Activated T-cell treated with anti-CD3 and anti-CD28 coated beads for 4 hours (primary cell): ENCODE results near the gene WFDC1.
A peak's percentile ranks its signal among the peaks of the same experiment; 100 is the strongest.

Experiments
- DNase-seq: peaks from one replicate; pipeline ENCODE4 v3.0.0-alpha.2; 2020

WFDC1 gene

DNA sequence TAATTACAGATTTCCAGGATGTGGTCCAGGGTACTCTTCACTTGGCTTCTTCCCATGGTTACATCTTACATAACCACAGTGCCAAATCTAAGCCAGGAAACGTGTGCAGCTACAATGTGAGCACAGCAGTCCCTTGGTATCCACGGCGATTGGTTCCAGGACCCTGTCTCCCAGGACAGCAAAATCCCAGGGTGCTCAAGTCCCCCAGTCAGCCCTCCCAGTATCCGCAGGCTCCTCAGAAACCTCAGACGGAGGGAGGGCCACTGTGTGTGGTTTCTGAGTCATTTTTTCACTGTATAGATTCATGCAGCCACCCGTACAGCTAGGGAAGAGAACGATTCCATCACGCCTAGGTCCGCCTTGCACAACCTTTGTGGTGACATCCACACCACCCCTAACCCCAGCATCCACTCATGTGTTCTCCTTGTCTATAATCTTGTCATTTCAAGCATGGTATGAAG, 62.5 kb downstream of the WFDC1 start:
- DNase-seq, result no peak

DNA sequence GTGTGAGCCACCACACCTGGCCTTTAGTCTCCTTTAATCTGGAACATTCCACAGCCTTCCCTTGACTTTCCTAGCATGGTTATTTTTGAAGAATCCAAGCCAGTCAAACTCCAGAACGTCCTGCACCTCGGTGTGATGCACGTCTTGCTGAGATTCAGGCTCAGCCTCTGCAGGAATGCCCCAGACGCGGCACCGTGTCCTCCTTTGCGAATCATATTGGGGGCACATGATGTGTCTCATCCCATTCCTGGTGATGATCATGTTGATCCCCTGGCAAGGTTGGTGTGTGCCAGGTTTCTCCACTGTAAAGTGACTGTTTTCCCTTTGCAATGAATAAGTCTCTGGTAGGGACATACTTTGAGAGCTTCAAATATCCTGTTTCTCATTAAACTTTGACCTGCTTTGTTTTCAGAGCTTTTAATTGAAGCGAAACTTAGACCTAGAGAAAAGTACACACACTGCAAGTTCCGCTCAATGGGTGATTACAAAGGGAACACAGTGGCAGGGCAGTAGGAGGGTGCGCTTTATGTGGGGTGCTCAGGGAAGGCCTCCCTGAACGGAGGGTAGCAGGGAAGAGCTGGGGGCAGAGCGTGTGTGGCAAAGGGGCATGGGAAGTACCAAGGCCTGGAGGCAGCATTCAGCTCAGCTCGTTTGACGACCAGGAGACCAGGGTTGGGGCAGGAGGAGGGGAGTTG, 64.1 kb downstream of the WFDC1 start:
- DNase-seq, result no peak

DNA sequence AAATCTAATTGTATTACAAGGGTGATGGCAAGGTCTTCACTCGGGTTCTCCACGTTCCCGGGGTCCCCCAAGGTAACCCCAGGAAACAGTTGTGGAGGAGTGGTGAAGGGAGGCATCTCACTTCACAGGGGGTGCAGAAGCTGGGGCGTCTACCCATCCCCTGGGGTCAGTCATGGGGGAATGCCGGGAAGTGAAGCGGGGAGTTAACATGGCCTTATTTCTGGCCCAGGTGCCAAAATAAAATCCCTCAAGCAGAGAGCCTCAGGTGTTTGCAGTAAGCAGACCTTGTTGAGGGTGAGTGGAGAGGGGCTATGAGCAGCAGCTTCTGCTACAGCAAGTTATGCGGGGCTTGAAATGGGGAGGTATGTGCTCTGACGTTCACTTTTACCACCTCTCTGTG, 64.6 kb downstream of the WFDC1 start:
- DNase-seq, result no peak

DNA sequence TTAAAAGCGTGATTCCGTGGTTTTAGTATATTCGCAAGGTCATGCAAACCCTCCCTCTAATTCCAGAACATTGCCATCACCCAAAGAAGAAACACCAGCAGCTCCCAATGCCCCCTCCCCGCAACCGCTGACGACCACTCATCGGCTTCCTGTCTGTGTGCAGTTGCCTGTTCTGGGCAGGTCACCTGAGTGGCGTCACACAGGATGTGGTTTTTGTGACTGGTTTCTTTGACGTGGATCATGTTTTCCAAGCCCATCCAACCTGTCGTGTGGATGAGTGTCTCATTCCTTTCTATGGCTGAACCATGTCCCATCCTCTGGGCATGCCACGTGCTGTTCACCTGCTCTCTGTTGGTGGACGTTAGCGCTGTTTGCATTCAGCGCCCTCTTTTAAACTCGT, 65.5 kb downstream of the WFDC1 start:
- DNase-seq, result peak; percentile 3

DNA sequence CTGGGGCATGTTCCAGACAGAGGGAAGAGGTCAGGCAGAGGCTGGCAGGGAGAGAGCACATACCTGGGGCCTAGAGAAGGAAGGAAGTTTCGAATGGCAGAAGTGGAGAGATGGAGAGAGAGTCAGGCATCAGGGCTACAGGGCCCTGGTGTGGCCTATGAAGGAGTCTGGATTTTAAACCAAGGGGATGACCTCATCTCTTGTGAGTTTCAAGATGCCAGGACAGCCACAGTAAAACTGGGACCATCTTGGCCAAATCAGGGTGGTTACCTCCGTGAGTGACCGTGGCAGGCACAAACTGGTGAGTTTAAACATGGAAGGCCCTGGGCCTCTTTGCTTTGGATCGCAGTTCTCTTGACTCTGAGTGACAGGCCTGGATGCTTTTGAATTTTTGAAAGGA, 66.1 kb downstream of the WFDC1 start:
- DNase-seq, result no peak

DNA sequence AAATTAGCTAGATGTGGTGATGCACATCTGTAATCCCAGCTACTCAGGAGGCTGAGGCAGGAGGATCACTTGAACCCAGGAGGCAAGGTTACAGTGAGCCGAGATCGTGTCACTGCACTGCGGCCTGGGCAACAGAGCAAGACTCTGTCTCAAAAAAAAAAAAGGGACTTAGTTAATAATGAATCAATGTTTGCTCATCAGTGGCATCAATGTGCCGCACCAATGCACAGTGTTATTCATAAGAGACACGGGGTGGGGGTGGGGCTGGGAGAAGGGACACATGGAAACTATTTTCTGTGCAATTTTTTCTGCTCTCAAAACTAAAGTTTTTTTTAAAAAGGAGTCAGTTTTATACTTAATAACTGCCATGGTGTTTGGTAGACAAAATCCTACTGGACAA, 66.9 kb downstream of the WFDC1 start:
- DNase-seq, result no peak

DNA sequence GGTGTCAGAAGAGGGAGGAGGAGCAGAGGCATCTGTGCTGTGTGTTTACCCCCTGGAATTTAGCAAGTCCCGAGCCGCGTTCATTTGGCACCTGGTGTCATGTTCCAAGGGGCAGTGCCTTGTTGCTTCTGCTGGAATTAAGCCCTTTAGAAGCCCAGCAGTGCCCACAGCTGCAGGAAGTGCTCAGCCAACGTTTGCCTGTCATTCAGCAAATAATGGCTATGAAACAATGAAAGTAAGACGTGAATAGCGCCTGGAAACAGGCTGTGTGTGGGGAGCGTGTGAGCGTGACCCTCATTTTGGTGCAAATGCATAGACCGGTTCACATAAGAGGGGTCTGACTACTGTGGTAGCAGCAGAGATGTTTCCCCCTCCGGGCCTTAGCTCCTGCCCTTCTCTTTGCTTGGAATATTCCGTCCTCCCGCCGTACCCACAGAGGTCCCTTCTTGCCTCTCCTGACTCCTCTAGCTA, 67.8 kb downstream of the WFDC1 start:
- DNase-seq, result no peak

DNA sequence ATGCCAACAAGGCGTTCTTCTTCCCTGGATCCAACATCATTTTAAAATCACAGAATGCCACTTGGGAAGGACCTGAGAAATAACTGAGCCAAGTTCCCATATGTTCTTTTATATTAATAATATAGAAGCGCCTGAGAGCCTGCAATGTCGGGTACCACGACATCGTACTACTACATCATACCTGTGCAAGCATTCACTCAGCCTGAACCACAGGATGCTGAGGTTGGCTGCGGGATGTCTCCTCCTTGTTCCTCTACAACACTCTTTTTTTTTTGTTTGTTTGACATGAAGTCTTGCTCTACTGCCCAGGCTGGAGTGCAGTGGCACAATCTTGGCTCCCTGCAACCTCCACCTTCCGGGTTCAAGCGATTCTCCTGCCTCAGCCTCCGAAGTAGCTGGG, 71.5 kb downstream of the WFDC1 start:
- DNase-seq, result no peak

DNA sequence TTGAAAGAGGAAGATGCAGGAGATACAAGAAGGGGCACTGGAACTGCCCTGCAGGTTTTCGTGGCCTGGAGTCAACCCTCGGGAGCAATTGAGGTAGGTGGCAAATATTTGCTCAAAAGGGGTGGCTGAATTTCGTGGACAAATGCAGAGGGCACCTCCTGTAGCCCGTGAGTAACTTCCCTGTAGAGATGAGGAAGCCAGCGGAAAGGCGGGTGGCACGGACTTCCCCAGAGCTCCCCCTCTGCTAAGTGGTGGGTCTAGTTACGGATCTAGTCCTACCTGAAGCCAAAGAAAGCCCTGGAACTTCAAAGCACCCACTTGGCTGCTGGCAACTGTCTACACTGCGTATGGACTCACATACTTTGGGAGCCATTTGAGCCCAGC, 72.6 kb downstream of the WFDC1 start:
- no peak for DNase-seq

DNA sequence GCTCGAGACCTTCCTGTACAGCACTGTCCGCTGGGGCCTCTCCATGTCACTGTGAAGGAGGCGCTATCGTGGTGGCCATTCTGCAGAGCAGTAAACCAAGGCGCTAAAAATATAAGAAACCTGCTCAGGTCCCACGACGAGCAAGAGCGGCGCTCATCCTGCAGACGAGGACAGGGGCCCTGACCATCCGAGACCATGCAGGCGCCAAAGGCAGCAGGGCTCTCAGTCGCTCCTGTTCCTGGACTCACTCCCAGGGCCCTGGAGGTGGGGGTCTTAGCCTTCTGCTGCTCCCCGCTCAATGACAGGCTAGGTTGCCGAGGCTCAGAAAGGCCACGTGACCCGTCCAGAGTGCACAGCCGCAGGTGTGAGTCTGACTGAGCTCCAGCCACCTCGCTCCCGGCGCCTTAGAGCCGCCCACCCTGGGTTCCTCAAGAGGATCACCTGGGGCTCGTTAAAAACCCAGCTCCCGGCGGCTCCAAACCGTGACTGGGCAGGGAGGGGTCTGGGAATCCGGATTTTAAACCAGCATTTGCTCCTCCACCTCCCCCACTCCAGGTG, 73.2 kb downstream of the WFDC1 start:
- no peak for DNase-seq

DNA sequence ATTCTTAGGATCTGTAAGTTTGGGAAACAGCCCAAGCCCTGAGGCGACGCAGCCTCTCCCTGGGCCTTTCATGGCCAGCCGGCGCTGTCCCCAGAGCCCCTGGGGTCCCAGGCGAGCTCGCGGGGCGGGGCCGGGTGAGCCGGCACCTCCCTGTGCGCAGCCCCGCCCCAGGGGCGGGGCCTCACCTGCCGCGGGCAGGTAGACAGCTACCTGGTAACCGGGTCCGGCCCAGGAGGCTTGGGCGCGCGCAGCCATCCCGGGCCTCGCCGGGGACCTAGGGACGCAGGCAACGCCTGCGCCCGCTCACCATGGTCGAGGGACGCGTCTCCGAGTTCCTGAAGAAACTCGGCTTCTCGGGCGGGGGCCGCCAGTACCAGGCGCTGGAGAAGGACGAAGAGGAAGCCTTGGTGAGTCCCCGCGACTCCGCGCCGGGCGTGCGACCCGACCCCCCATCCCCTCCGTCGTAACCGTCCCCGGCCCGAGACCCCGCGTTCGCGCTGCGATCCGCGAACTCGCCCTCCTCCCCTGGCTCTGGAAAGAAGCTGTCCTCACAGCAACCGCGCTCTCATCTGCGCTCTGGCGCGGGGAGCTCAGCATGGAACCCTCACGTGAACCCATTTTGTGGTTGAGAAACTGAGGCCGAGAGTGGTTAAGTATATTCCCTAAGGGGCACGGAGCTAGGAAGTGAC, 73.8 kb downstream of the WFDC1 start, which contains the start of gene ATP2C2:
Gene ATP2C2, plus strand, starts transcription at position 231 of the 689 bp plus-strand sequence. Its CDS starts 78 bp downstream, at position 309.
- DNase-seq, result no peak

DNA sequence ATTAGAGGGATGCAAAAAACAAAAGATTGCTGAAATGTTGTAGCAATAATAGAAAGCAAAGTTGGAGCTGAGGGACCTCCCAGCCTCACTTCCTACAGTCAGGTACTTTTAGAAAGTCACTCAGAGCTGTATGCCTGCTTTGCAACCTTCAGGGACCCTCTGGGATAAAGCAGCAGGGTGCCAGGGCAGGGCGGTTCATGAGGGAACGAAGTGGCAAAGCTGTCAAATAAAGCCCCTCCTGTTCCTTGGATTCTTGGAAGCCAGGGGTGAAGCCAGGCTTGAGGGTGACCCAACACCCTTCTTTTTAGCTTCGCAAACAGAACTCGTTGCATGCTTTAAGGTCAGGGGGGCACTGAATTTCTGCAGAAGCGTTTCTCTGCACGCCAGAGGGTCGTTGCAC, 74.4 kb downstream of the WFDC1 start:
- no peak for DNase-seq

DNA sequence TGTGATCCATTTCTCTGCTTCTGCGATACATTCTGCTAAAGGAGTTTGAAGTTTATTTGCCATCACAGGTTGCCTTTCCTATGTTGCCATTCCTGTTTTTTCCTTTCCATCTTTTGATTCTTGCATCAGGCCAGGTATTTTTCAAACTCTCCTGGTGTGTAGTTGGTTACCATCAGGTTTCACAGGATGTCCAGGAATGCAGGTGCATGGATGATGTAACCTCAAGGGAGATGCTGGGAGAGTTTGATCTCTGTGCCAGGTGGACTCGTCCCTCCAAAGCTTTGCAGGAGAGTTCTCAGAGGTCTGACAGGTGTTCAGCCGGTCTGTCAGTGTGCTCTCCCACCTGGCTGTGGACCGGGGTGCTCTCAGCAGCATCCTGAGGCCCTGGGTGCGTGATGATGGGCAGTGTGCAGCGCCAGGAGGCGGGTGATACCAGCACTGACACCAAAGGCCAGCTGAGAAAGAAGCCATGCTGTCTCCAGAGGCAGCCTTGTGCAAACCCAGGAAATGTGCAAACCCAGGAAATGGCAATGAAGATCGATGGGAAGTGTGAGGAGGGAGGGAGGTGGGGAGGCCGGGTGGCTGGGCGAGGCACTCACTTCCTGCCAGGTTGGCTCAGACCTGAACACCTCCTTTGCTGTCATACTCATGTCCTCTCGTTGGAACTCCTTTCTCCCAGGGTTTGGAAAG, 75.4 kb downstream of the WFDC1 start:
- DNase-seq, result no peak

DNA sequence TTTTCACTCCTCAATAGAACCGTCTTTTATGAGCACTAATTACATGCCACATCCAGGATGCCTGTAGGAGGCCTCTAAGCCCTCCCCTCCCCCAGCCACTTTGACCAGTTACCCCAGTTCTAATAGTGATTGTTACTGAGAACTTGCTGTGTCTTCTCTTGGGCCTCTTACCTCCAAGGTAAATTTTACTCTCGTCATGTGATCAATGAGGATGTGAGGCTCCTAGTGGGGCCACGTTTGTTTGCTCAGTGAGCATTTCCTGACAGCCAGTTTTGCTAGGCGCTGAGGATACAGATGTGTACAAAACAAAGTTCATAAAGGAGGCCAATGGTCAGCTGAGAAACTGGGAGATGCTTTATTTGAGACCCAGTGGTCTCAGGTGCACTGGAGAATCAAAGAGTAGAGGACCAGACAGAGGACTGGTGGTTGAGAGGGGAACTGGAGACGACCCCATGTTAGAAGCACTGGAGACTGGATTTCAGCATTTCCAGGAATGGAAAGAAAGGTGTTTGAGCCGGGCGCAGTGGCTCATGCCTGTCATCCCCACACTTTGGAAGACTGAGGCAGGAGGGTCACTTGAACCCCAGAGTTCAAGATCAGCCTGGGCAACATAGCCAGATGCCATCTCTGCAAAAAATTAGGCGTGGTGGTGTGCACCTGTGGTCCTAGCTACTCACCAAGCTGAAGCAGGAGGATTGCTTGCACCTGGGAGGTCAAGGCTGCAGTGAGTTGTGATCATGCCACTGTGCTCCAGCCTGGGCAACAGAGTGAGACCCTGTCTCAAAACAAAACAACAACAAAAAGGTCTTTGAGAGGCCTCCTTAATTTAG, 76.3 kb downstream of the WFDC1 start:
- no peak for DNase-seq

DNA sequence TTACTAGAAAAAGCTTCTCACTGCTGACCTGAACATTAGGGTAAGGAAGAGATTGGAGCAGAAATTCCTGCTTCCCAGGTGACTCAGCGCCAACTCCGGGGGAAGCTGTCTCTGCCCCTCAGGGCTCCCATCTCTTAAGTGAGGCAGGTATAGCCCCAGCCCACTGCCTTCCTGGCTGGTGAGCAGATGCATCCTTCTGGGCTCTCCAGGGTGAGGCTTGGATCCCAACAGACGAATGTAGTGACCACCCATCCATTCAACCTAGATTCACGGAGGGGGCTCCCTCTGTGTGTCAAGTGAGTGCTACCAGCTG, 76.8 kb downstream of the WFDC1 start:
- DNase-seq, result no peak

DNA sequence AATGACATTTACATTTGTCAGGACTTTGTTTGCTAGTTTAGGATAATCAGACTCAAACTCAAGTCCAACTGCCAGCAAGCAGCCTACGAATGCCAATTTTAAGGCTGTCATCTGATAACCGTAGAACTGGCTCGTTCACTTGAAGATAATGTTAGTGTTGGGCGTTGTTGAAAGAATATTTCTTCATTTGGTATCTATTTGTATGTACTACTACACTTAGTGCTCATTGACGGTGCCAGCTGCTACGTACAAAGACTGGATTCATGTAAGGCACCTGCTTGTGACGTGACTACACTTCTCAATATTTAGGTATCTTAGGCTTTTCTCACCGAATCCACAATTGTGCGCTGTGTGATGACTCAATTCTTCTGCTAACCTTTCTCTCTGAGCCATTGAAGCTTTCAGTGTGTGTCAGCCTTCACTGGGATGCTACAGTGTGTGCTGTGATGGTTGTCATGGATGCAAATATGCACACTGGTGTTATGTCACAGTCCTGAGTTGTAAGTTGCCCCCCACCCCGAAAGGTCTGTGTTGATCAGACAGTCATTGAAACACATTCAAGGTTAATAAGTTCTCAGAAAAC, 79.3 kb downstream of the WFDC1 start:
- no peak for DNase-seq

DNA sequence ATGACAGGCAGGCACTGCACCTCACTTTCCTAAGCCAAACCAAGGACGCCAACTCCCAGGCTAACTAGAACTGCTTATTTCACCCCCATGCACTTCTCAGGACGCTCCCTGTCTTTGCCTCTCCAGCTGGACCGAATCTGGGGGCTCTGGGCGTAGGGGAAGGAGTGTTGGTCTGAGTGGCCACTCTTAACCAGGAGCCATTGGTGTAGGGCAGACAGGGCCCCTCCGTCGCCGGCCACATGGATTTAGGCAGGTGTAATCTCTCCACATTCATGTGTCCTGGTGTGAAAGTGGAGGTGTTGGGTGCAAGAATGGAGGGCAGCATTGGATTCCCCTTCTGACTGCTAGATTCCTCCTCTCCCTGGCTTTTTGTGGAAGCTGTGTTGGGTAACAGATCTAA, 83.4 kb downstream of the WFDC1 start:
- DNase-seq, result no peak

DNA sequence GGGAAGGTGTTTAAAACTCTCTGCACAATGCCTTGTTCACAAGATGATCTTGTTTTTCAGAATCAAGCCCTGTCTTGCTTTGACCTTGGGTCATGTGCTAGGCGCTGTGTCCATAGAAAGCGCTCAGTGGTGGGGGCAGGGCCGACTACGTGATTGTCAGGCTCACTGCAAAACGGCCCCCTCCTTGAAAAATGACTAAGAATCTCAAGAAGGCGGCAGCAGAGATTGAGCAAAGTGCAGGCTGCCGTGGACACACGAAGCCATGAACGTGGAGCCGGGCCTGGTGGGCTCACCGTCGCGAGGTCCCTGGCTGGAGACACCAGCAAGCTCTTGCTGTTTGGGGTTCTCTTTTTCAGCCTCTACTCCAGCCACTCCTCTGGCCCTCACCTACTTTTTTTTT, 83.9 kb downstream of the WFDC1 start:
- no peak for DNase-seq

DNA sequence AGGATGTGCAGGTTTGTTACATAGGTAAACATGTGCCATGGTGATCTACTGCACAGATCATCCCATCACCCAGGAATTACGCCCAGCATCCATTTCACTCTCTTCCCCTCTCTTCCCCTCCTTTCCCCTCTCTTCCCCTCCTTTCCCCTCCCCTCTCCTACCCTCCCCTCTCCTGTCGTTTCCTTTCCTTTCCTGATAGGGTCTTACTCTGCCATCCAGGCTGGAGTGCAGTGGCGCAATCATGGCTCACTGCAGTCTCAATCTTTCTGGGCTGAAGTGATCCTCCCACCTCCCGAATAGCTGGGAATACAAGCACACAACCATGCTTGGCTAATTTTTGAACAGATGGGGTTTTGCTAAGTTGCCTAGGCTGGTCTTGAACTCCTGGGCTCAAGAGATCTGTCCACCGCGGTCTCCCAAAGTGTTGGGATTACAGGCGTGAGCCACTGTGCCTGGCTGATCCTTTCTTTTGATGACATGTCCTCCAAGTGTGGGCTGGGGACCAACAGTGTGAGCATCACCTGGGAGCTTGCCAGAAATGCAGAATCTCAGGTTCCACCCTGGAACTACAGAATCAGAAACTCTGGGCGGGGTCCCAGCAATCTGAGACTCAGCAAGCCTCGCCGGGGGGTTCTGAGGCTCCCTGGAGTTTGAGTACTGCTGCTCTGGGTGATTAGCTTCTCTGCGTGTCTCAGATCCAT, 84.5 kb downstream of the WFDC1 start:
- DNase-seq, result no peak
